B cell (primary cell): Measurements from ENCODE around the gene PRPSAP1.

Experiments used
- EZH2 ChIP-seq: IDR thresholded peaks from 2 replicates; pipeline ENCODE4 v1.6.1; 2012; ENCODE audit warnings: borderline replicate concordance, low read depth, mild to moderate bottlenecking, moderate library complexity, low read length; ENCODE audit not compliant: insufficient read depth, poor library complexity, severe bottlenecking
- TF ChIP-seq, protein P1 (sequence below): fragments of 200-600 bp; IDR thresholded peaks from one replicate; pipeline ENCODE4 v1.8.0; 2022; ENCODE audit warnings: antibody characterized with exemption, mild to moderate bottlenecking

DNA sequence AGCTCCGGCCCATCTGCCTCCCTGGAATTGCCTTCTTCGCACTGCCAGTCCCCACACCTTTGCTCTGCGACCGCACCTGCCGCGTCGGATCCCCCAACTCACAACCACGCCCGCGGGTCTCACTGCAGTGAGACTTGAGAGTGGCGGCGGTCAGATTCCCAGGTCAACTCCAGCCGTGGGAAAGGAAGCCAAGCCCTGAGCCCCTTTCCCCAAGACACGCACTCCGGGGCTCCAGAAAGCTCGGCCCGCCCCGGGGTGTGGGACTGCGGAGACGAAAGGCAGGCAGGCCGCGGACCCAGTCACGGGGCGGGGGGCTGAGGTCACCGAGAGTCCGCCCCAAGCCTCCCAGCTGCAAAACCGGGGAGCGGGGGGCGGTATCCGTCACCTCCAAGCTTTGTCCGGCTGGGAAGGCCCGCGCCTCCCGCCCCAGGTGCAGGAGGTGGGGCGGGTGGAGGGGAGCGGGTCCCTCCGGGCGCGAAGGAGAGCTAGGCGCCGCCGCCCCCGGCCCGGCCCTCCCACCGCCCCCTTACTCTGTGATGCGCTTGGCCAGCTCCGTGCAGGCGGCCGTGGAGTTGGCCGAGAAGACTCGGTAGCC is 615 bp downstream of the PRPSAP1 start:
- TF ChIP-seq, protein P1, sequence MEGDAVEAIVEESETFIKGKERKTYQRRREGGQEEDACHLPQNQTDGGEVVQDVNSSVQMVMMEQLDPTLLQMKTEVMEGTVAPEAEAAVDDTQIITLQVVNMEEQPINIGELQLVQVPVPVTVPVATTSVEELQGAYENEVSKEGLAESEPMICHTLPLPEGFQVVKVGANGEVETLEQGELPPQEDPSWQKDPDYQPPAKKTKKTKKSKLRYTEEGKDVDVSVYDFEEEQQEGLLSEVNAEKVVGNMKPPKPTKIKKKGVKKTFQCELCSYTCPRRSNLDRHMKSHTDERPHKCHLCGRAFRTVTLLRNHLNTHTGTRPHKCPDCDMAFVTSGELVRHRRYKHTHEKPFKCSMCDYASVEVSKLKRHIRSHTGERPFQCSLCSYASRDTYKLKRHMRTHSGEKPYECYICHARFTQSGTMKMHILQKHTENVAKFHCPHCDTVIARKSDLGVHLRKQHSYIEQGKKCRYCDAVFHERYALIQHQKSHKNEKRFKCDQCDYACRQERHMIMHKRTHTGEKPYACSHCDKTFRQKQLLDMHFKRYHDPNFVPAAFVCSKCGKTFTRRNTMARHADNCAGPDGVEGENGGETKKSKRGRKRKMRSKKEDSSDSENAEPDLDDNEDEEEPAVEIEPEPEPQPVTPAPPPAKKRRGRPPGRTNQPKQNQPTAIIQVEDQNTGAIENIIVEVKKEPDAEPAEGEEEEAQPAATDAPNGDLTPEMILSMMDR: no peak
- TF ChIP-seq EZH2: no peak
